RPMI8226 (cell line): Measurements from ENCODE around the gene MTTP.

Experiments used
- DNase-seq: peaks from one replicate; pipeline ENCODE4 v3.0.0-alpha.2; 2015

The MTTP gene

GRCh38 chr4:99642725-99643489 lies 68.3 kb downstream of the MTTP start:
- DNase-seq, result no peak

- no peak for DNase-seq
Observed at GRCh38 chr4:99644453-99644852, 69.8 kb downstream of the MTTP start.

- no peak for DNase-seq
Observed at GRCh38 chr4:99645036-99645435, 70.4 kb downstream of the MTTP start.

GRCh38 chr4:99645638-99646037 lies 71.0 kb downstream of the MTTP start:
- no peak for DNase-seq

- no peak for DNase-seq
Observed at GRCh38 chr4:99647071-99647470, 72.4 kb downstream of the MTTP start.

DNA sequence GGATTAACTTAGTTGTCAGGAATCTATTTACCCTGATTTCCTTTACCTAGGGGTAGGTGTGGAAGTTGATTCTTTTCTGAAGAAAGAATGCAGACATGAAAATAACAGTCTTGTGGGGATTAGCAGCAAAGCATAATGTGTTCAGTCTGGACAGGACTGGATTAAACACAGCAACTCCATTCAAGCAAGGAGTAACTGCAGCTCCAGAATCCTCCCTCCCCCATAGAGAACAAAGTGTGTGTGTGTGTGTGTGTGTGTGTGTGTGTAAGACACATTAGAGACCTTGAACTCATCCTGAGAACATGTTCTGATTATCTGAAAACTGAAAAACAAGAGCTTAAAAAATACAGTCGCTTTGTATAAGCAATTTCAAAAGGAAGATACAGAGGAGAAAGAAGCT lies 73.7 kb downstream of the MTTP start:
- DNase-seq, result no peak

- no peak for DNase-seq
Observed at GRCh38 chr4:99649208-99649607, 74.6 kb downstream of the MTTP start.

- DNase-seq, result no peak
Observed at GRCh38 chr4:99649778-99650177, 75.2 kb downstream of the MTTP start.

DNA sequence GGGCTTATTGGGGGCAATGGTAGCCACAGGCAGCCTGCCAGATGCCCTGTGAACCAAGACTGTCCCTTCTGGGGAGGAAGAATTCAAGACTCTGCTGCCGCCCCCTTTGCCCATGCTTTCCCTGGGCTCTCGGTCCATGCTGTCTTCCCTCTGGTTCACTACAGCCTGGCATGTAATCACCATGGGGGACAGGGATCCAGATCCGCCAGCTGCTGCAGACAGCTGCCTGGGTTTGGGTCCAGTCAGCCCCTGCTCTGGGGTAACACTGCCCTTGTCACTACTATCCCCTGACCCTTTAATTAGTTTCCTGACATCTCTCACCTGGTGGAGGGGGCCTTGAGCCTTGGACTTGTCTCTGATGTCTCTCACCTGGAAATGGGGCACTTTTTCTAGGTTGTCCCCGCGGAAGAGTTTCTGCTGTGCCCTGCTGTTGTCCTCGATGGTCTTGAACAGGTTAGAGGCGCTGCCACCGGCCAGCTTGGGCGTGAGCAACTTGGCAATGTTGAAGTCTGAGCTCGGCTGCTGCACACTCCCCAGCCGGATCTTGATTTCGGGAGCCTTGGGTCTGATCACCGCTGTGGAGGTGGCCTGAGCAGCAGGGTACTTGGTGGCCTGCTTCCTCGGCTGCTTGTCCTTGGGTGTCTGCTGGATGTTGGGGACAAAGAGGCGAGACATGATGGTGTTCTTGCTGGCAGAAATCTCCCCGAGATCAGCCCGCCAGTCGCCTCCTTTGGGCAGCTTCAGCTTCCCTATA lies 76.6 kb downstream of the MTTP start:
- no peak for DNase-seq

DNA sequence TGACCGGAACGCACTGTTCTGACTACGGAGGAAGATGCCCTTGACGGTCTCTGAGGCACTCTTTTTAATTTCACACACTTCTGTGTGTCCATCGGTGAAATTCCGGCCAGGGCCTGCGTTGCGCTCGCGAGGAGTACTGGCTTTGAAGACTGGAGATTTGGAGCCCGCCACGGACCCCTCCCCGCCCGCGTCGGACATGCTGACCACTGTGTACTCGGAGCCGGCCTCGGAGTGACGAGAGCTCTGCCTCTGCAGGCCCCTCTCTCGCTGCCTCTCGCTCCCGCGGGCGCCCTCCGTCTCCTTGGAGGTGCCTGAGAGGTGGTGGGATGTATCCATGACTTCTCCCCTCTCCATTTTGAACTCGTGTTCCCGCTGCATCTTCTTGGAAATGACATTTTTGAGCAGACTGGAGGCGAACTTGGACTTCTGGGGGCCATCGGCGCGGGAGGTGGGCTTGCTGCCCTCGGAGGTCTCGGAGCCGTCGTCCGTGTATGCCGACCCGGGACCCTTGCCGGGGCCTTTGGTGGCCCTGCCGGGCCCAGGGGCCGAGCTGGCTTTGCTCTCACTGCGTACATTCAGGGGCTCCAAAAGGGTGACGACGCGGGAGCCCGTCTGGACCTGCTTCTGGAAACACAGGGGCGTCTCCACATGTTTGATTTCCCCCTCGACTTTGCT lies 77.3 kb downstream of the MTTP start:
- DNase-seq, result no peak

DNA sequence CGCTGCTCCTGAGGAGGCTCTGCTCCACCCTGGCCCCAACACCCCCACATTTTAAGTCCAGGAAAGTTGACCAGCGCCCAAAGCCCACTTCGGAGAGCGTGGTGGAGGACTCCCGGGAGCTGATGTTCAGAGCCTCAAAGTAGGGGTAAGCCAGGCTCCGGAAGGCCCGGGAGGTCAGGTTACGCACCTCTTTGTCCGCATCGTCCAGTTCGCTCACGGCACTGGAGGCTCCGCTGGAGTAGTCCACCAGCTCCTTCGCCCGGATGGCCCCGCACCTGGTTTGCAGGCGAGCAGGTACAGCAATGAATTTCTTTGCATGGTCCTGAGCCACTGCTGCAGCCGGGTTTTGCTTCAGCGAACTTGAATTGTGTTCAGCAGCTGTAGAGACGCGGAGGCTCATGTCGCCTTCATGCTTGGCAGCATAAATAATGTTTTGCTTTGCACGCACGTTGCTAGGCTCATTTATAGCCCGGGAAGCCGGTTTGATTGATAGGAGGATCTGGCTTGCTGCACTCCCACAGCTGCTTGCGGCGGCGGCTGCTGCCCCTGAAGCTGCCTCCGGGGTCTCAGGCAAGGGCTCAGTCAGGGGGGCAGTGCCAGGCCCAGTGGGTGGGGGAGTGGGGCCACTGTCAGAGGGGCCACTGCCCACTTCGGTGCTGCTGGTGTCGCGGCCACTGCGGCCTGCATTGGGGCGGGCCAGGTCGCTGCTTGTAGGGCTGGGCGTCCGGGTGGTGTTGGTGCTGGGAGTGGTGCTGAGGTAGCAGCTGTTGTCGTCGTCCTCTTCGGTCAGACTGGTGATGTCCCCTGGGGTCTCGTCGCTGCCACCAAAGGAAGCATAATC lies 78.2 kb downstream of the MTTP start:
- no peak for DNase-seq

DNA sequence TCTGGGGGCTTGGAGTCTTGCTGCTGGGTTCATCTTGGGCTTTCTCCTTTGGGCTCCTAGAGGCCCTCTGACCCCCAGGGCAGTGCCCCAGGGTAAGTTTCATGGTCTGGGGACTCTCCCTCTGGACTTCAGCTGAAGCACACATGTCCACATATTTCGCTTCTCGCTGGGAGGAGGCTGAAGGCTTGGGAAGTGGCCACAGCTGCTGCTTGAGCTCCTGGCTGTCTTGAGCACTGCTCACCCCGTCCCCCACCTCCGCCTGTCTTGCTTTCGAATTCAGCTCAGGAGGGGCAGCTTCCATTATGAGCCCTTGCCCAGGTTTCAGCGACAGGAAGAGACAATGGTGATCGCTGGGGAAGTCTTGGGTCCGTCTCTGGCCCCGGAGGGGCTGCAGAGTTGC lies 79.3 kb downstream of the MTTP start:
- DNase-seq, result no peak

GRCh38 chr4:99654361-99654761 lies 79.7 kb downstream of the MTTP start:
- DNase-seq, result no peak

DNA sequence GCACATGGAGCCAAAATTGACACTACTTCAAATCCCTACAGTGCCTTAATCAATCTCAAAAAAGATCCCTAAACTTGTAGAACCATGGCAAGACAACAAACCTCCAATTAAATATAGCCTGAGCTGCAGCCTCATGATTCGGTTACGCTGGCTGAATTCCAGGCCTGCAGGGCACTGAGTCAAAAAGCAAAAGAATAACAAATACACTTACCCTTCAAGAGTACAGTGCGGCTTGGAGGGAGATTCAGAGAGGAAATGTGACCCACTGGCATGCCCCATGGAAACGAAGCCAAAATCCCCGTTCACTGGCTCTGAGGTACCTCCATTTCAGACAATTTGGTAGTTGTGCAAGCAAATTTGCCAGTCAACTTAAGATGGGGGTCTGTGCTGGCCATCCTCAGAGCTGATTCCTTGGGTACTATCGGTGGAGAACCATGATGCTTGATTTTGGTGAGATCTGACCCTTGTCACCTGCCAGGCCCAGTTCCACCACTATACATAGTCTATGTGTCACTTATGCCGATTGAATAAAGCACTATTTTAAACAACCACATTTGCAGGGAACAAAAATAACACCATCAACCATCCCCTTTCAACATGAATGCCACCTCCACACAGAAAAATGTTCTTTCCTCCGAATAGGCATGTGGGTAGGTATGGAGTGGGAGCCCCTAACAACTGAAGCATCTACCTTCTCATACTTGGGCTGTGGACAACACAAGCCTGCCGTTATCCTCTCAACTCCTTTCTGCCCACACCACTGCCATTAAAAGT lies 80.9 kb downstream of the MTTP start:
- no peak for DNase-seq

DNA sequence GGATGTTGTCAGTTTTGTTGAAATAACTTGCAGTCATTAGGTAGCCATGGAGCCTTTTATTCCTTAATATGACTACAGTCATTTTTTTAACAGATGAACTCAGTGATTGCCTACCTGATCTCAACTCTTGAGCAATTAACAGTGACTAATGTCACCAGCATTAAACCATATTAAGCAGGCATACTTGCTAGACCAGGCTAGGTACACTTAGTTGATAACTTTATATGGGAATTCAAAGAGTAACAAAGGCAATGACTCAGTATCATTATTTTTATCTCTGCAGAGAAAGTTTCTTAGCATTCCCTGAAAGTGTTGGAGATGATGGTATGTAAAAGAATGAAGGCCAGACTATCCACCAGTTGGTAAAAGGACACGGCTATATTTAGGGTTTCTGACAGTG lies 83.2 kb downstream of the MTTP start, which contains the start of gene C4orf54:
C4orf54 (minus strand) TSS at position 31 of the 400 bp plus-strand sequence. CDS start 3,180 bp downstream, outside the sequence.
- no peak for DNase-seq

DNA sequence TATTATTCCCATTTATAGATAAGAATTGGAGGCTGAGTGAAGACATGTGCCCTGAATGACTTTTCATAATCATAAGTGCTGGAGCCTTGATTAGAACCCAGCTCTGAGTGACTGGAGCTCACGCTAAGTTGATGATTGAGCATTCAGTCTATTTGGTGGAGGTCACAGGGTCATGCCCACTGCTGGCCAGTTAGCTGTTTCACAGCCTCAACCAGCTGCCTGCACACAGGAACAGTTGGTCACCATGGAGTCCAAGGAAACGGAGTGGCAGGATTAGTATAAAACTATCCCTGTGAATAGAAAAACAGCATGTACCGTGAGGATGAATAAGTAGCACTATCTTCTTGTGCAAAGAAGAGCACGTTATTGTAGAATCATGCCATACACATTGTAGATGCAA lies 84.0 kb downstream of the MTTP start:
- no peak for DNase-seq

- no peak for DNase-seq
Observed at GRCh38 chr4:99661907-99662306, 87.3 kb downstream of the MTTP start.

- no peak for DNase-seq
Observed at GRCh38 chr4:99664716-99665115, 90.1 kb downstream of the MTTP start.

GRCh38 chr4:99665983-99666382 lies 91.4 kb downstream of the MTTP start:
- DNase-seq, result no peak

GRCh38 chr4:99668472-99668871 lies 93.8 kb downstream of the MTTP start:
- no peak for DNase-seq

DNA sequence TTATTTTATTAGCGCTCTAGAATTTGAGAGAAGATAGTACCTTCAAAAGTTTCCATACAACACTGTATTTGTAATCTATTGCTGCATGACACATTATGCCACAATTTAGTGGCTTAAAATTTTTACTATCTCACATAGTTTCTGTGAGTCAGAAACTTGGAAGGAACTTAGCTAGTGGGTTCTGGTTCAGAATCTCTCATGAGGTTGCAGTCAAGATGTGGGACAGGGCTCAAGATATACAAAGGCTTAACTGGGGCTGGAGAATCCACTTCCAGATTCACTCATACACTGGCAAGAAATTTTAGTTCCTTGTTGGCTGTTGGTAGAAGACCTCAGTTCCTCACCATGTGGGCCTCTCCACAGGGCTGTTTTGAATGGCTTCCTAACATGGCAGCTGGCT lies 94.5 kb downstream of the MTTP start:
- DNase-seq, result no peak
